Sciatic nerve (tissue), 2 donors: Measurements from ENCODE around the gene EPN3. TPM values are rescaled to one million over a fixed set of nuclear protein-coding genes. Genes with fewer than 3 reads are reported as not detected.
A peak's percentile ranks its signal among the peaks of the same experiment; 100 is the strongest.

Experiments
- ATAC-seq: fragments of 200-7000 bp; cut with Tn5 transposase; one replicate; pipeline ENCODE4 v1.9.1; 2020; ENCODE audit warnings: mild to moderate bottlenecking, moderate library complexity
- DNase-seq: peaks from one replicate; pipeline ENCODE4 v3.0.0-alpha.2; 2020; ENCODE audit warnings: low spot score
- intact Hi-C: fragments of 100-400 bp; cut with DNase I; formaldehyde crosslinking; loops from one replicate; pipeline ENCODE4 v1.14.2; 2022
- total RNA-seq: library from RNA; stranded (reverse); fragmentation: NEBNext Ultra II Directional; extraction: Animal tissue kit (Norgen Biotek cat#: 25700); gene quantifications from one replicate; pipeline ENCODE4 v1.2.1, GENCODE V29; 2021
- donor health status: DM: no; HTN: no; CAD: no.
- donor health status: DM: no; HTN: no; CAD: no.

Gene EPN3
- total RNA-seq, 1 donor from 2014 or later: 0.27 TPM

DNA sequence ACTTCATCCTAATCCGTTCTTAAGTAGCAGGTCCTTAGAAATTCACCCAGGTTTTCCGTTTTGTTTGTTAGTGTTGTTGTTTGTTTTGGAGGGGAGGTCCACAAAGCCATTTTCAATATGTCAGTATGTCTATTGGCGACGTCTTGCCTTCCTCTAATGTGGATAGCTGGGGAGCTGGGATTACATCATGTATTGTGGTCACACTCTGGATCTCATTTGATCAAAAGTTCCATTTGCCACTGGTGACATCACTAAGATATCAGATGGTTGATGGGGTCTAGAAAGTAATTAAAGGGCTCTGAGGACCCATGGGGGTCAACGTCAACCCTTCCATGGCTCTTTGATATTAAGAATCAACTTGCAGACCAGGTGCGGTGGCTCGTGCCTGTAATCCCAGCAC is 2.7 kb upstream of the EPN3 start:
- intact Hi-C loops: no loop called here
- DNase-seq (no peak), ATAC-seq (no peak)

DNA sequence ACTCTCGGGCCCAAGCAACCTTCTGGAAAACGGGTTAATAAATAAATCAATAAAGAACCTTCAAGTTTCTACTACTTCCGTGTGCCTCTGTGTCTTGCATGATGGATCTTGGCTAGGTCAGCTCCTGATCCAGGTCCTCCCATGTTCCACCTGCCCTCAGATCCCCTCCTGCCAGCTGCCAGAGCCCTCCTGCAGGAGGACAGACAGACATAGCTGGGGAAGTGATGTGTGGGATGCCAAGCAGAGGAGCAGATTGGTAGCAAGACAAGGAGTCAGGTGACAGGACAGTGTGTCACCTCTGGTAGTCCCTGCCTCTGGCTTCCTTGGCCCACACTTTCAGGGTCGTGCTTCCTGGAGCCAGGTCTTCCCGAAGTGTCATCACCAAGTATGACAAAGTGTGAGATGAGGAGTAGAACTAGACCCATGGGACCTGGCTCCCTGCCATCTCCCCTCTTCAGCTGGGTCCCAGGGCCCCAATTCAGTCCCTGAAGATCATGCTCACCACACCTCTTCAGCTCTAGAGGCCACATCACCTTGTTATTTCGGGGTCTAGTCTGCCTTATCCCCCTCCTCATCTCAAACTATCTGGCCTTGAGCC is 1.0 kb upstream of the EPN3 start:
- ATAC-seq (no peak), DNase-seq (no peak)
- intact Hi-C loops: no loop called here

DNA sequence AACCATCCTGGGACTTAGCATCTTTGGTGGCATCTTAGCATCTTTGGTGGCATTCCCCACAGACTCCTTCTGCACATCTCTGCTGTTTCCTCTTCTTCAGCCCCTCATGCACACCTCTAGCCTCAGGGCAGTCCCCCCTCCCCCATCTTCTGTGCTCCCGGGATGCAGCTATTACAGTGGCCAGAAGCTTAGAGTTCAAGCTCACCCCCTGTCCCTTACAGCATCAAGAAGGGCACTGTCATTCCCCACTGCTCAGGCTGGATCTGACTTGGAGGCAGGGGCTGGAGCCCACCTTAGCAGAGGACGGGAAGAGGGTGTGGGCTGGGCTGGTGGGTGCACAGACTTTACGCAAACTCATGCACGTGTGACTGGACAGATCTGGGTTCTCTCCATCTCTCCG is 650 bp downstream of the EPN3 start:
- DNase-seq (no peak), ATAC-seq (peak; percentile 12)
- intact Hi-C loops: no loop called here

DNA sequence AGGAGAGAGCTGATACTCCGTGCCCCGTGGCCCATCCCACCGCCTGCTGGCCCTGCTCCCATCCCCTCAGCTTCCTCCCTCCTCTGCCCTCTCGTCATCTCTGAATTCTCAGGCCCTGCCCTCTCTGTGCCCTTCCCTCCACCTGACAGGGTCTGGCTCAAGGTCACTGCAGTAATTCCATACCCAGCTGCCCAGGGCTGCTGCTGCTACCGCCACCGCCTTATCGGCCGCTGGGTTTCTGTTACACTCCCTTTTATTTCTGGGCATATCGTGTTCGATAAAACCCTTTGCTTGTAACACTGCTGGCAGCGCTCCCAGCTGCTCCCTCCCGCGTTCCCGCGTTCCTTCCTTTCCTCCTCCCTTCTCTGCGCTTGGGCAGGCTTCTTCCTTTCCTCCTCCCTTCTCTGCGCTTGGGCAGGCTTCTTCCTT is 1.2 kb downstream of the EPN3 start:
- ATAC-seq (peak; percentile 58), DNase-seq (peak; percentile 81)
- intact Hi-C loops: no loop called here

DNA sequence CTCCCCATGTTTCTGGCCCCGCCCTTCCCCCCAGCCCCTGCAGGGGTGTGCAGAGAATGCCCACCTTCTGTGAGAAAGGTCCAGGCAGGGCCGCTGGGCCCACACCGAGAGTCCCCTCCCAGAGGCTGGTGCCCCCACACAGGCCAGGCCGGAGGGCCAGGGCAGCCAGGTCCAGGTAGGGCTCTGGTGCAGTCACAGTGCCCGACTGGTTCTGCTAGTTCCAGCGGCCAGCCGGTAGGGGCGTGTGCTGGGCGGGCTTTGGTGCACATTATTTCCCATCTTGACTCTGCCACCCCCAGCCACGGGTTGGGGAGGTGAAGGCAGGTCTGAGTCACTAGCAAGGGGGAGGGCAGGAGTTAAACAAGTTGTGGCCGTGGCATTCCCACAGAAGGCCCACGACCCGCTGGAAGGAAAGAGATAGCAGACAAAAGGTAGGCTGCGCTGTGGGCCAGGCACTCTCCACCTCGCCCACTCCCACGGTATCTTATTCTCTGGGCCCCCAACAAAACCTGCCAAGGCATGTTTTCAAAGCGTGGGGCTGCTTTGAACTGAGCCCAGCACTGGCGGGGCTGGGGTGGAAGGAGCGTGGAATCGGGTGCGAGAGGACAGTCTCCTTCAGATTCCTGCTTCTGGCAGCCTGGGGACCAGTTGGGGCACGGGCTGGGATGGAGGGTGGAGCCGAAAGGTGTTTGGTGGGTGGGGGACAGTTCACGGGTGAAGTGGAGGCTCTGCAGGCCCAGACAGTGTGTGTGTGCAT is 1.9 kb downstream of the EPN3 start:
- intact Hi-C loops: no loop called here
- DNase-seq: no peak
- peak; percentile 22 for ATAC-seq

DNA sequence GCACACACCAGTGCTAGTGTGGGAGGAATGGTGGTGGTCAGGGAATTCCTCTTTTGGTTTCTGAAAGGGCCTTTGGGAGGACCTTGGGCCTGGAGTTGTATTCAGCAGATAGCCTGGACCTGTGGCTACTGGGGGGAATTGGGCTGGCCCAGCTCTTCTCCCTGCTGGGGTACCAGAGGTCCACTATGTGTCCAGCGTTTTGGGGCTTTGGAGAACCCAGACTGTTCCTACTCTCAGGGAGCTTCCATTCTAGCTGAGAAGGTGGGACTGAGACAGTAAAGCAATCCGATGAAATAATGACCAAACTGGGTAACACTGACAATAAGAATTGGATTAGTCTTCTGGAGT is 2.4 kb downstream of the EPN3 start:
- DNase-seq (no peak), ATAC-seq (no peak)
- intact Hi-C loops: no loop called here

DNA sequence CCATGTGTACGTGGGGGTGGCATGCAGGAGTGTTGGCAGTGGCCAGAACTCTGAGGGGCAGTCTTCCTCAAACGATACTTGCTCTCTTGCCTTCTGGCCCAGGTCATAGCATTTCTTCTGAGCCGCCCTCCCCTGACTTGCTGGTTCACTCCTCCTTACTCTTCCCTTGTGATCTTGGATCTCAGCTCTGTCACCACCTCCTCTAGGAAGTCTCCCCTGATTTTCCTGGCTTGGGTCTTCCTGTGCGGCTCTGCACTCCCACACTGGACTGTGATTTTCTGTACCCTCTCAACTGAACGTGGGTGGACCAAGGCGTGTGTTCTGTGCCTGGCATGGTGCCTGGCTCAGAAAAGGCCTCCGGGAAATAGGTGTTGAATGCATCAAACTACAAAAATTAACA is 2.9 kb downstream of the EPN3 start:
- intact Hi-C loops: no loop called here
- DNase-seq: no peak
- no peak for ATAC-seq

DNA sequence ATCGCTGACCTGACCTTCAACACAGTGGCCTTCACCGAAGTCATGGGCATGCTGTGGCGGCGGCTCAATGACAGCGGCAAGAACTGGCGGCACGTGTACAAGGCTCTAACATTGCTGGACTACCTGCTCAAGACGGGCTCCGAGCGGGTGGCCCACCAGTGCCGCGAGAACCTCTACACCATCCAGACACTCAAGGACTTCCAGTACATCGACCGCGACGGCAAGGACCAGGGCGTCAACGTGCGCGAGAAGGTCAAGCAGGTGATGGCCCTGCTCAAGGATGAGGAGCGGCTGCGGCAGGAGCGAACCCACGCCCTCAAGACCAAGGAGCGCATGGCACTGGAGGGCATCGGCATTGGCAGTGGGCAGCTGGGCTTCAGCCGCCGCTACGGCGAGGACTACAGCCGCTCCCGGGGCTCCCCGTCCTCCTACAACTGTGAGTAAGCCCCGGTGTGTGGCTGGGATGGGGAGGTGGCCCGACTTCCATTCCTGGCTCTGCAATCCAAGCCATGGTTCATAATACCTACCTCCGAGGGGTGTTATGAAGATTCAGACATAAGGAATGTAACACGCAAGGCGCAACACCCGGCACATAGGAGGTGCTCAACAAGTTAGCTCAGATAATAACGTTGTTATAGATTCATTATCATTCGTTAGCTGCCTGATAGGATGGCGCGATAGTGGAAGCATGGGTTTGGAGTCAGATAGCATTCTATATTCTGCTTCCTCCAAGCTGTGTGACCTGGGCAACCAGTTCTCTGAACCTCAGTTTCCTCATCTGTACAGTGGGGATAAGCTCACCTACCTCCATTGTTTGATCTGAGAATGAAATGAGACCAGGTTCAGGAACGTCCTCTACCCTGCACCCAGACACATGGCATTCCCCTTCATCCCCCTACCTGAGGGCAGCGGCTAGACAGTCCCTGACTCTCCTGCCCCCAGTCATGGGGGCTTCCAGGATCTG is 4.4 kb downstream of the EPN3 start:
- no peak for ATAC-seq
- intact Hi-C loops: no loop called here
- no peak for DNase-seq

DNA sequence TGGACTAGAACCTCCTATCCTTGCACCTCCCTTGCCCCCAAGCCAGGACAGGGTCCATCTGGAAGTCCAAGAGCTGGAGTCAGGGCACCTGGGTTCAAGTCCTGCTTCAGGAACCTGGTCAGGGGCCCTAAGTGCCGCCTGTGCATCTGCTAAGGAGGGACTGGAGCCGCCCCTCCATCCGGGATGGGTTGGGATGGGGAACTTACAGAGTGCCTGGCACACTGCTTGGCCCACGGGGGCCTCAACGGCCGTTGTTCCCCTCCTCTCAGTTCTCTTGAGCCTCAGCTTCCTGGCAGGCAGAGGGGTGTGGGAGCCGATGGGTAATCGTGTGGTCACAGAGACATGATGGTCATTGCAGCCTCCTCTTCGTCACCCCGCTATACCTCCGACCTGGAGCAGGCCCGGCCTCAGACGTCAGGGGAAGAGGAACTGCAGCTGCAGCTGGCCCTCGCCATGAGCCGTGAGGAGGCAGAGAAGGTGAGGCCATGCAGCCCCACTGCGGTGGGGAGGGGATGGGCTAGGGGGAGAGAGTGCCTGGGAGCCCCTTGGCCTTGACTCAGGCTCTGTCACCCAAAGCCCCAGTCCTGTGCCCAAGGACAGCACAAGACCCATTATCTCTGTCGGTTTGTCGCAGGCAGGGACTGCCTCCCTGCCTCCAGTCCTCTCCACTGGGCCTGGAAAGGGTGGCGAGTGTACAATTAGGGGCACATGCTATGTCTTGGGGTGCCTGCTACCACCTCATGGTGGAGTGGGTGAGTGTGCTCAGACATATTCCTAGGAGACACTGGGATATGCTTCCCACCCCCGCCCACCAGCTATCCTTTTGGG is 5.4 kb downstream of the EPN3 start:
- ATAC-seq (no peak), DNase-seq (no peak)
- intact Hi-C loops: loop anchor here (1.0 kb wide), 1 partner anchor 61 kb away; no protein-coding TSS in a partner anchor

DNA sequence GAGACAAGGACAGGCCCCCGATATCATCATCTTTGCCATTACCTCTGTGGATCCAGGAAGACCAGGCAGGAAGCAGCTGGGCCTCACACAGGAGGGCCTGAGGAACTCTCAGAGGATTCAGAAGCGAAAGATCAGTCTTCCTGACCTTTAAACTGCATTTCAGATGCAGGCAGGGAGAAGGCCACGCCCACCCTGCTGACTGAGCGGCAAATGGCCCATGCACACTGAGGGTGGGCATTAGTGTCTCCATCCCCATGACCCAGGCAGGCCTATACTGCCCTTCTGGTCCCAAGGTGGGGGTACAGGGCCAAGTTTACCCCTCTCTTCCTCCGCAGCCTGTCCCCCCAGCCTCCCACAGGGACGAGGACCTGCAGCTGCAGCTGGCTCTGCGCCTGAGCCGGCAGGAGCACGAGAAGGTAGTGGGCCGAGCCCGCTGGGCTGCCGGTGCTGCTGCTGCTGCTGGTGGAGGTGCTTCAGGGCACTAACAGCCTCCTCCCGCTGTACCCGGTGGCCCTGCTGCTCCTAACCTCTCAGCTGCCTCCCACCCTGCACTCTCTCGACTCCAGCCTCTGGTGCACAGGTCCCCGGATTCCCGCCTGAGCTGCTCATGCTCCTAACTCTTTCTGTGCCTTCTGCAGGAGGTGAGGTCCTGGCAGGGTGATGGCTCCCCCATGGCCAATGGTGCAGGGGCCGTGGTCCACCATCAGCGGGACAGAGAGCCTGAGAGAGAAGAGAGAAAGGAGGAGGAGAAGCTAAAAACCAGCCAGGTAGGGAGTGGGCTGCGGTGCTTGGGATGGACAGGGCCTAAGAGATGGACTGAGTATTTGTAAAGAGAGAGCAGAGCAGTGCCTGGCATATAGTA is 6.2 kb downstream of the EPN3 start:
- ATAC-seq: no peak
- intact Hi-C loops: loop anchor here (1.0 kb wide), 1 partner anchor 61 kb away; no protein-coding TSS in a partner anchor
- no peak for DNase-seq

DNA sequence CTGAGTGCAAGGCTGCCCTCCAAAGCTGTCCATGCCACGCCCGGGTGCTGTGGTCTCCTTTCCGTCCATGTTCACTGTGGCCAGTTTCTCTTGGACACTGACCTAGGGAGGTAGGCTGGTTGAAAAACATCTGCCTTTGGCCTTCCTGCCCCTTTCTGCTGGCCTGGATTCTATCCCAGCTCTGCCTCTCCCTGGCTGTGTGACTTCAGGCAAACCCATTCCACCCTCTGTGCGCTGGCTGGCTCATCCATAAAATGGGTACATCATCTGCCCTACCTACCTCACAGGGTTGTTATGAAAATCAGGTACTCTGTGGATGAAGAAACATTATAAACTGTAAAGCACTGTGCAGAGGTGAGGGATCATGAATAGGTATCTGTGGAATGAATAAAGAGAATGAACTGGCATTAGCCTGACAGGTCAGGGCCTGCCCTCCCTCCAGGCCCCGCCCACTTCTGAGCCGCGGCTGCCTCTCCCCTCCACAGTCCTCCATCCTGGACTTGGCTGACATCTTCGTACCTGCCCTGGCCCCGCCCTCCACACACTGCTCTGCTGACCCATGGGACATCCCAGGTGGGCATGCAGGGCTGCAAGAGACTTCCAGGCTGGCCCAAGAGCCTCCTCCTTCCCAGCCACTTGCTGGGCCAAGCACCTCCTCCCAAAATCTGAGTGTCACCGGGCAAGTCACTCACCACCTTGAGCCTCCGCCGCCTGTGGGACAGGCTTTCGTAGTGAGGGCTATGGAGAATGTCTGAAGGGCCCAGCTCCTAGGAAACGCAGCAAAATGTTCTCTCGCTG is 7.4 kb downstream of the EPN3 start:
- ATAC-seq (no peak), DNase-seq (no peak)
- intact Hi-C loops: no loop called here

DNA sequence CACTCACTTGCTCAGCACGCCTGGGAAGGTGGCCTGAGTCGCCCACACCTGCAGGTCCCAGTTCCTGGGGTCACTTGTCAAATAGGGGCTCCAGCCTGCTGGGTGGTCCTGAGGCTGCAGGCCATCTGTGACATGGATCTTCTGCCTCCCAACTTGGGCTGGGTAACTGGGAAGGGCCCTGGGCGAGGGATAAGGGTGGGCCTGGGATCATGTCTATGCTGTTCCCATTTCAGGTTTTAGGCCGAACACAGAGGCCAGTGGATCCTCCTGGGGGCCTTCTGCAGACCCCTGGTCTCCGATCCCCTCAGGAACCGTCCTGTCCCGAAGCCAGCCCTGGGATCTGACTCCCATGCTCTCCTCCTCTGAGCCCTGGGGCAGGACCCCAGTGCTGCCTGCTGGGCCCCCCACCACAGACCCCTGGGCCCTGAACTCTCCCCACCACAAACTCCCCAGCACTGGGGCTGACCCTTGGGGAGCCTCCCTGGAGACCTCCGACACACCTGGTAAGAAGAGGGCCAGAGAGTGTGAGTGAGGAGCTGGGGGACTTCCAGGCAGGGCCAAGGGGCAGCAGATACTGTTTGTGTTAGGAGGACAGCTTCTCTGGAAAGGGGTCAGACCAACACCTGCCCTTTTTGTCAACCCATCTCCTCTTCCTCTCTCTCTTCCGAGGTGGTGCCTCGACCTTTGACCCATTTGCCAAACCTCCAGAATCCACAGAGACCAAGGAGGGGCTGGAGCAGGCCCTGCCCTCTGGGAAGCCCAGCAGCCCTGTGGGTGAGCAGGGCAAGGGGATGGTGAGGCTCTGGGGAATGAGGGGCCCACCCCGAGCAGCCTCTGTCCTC is 8.2 kb downstream of the EPN3 start:
- intact Hi-C loops: no loop called here
- peak; percentile 50 for DNase-seq
- ATAC-seq: no peak

DNA sequence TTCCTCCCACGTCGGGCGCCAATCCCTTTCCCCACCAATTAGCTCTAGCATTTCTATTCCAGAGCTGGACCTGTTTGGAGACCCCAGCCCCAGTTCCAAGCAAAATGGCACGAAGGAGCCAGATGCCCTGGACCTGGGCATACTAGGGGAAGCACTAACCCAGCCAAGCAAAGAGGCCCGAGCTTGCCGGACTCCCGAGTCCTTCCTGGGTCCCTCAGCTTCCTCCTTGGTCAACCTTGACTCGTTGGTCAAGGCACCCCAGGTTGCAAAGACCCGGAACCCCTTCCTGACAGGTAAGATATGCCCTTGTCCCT is 8.8 kb downstream of the EPN3 start:
- no peak for ATAC-seq
- intact Hi-C loops: no loop called here

DNA sequence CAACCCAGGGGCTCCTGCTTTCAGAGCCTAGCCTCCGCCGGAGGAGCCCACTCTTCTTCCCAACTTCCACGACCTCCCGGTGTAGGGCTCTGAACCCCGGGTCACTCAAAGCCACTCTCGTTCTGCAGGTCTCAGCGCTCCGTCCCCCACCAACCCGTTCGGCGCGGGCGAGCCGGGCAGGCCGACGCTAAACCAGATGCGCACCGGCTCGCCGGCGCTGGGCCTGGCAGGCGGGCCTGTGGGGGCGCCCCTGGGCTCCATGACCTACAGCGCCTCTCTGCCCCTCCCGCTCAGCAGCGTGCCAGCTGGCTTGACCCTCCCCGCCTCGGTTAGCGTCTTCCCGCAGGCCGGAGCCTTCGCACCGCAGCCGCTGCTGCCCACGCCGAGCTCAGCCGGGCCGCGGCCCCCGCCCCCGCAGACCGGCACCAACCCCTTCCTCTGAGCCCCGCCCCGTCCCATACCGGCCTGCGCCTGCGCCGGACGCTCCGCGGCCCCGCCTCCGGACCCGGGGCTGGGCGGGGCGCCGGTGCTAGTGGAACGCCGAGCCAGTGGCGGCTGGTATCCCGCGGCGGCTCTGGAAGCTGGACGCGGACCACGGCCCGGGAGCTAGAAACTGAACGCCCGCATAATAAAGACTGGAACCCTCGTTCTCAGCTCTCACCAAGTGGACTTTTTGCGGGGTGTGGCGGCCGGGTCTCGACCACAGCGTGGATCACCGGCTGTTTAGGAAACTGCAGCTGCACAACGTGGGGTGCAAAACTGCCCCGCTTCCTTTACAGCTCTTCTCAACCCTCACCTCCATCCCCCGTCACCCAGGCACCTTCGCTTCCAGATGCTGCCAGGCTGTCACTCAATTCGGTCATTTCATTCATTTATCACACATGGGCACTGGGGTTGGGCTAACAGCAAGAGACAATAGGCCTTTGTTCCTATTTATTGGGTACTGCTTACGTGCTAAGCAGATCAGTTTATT is 9.5 kb downstream of the EPN3 start:
- intact Hi-C loops: no loop called here
- peak; percentile 86 for ATAC-seq
- peak; percentile 93 for DNase-seq

More for the DNA sequence above, 8.8 kb downstream of the EPN3 start:
- no peak for DNase-seq
